ENCODE measurements around the gene ITPR2.

- no peak for TF ChIP-seq POLR2AphosphoS5 (IDR thresholded peaks at IDR 0.05; ENCODE audit: low read depth, low read length)
- no peak for TF ChIP-seq POLR2A (IDR thresholded peaks at IDR 0.05; ENCODE audit: low read depth, low read length)
- no peak for TF ChIP-seq TAF1 (IDR thresholded peaks at IDR 0.05; ENCODE audit: borderline replicate concordance, low read depth, low read length)
Measured at GRCh38 chr12:26728205-26729050, 104.6 kb downstream of the ITPR2 start.

All from GM12892 (cell line).